Tibial nerve (tissue), 4 donors: ENCODE measurements around the gene TGFB1. TPM values are rescaled to one million over a fixed set of nuclear protein-coding genes. Genes with fewer than 3 reads are reported as not detected.

Experiments
- DNase-seq, 2 donors: peaks; one replicate each; pipeline ENCODE4 v3.0.0-alpha.2; 2019; ENCODE audit warnings: low spot score in 2 of 2
- H3K27ac ChIP-seq, 4 donors: fragments of 200-600 bp; sonication (generic) in 3 of 4; one replicate each; pipeline ENCODE4 v1.5.1; 2017 to 2019; ENCODE audit warnings: mild to moderate bottlenecking in 1 of 4
- H3K27me3 ChIP-seq, 2 donors: fragments of 200-600 bp; sonication (generic) in 1 of 2; one replicate each; pipeline versions ENCODE4 v1.5.1 to v1.6.0; 2017 to 2019
- H3K36me3 ChIP-seq, 3 donors: fragments of 200-600 bp; sonication (generic); one replicate each; pipeline ENCODE4 v1.5.1; 2018 to 2019
- H3K4me1 ChIP-seq, 4 donors: fragments of 200-600 bp; sonication (generic) in 3 of 4; one replicate each; pipeline ENCODE4 v1.5.1; 2017 to 2019
- H3K4me3 ChIP-seq, 4 donors: fragments of 200-600 bp; sonication (generic) in 3 of 4; one replicate each; pipeline ENCODE4 v1.5.1; 2017 to 2019; ENCODE audit warnings: mild to moderate bottlenecking in 1 of 4, moderate library complexity in 1 of 4
- H3K9me3 ChIP-seq, 4 donors: fragments of 200-600 bp; sonication (generic) in 3 of 4; one replicate each; pipeline ENCODE4 v1.5.1; 2017 to 2019
- EP300 ChIP-seq, 2 donors: sonication (generic); formaldehyde crosslinking; IDR thresholded peaks; one replicate each; pipeline ENCODE4 v1.6.1; 2017; ENCODE audit warnings: antibody characterized with exemption in 2 of 2, mild to moderate bottlenecking in 1 of 2
- POLR2A ChIP-seq, 2 donors: fragments of 450-650 bp; IDR thresholded peaks; one replicate each; pipeline ENCODE4 v1.6.1; 2017; ENCODE audit warnings: antibody characterized with exemption in 2 of 2, mild to moderate bottlenecking in 2 of 2, moderate library complexity in 2 of 2
- WGBS, 2 donors: methylation state at CpG; one replicate each; pipeline ENCODE4 v1.1.5; 2018; 5-methylcytosine and 5-hydroxymethylcytosine counted together
- small RNA-seq: library from RNA; depleted of rRNA; stranded (forward); fragments of <200 nt; gene quantifications from one replicate; pipeline ENCODE3, GENCODE V24; 2016
- total RNA-seq, 4 donors: library from RNA; depleted of rRNA; stranded (reverse); fragments of >200 nt; gene quantifications; one replicate each; pipeline ENCODE4 v1.1.0, GENCODE V29; 2016
- TF ChIP-seq, protein P1 (sequence below), 5 experiments: fragments of 200-600 bp in 3 of 5; fragments of 450-650 bp in 2 of 5; sonication (generic) in 3 of 5; IDR thresholded peaks; one replicate each; pipeline ENCODE4 v1.5.1; 2016 to 2019; ENCODE audit warnings: antibody characterized with exemption in 5 of 5, mild to moderate bottlenecking in 3 of 5, moderate library complexity in 2 of 5

The TGFB1 gene
- total RNA-seq, 4 donors from 2014 or later = 14.6 to 31.8 (median 23.9) TPM

GRCh38 chr19:41288673-41289530, 64.8 kb downstream of the TGFB1 start:
- no peak for TF ChIP-seq EP300 (IDR thresholded peaks at IDR 0.05)
- TF ChIP-seq POLR2A (IDR thresholded peaks at IDR 0.05) = no peak
- TF ChIP-seq, protein P1, sequence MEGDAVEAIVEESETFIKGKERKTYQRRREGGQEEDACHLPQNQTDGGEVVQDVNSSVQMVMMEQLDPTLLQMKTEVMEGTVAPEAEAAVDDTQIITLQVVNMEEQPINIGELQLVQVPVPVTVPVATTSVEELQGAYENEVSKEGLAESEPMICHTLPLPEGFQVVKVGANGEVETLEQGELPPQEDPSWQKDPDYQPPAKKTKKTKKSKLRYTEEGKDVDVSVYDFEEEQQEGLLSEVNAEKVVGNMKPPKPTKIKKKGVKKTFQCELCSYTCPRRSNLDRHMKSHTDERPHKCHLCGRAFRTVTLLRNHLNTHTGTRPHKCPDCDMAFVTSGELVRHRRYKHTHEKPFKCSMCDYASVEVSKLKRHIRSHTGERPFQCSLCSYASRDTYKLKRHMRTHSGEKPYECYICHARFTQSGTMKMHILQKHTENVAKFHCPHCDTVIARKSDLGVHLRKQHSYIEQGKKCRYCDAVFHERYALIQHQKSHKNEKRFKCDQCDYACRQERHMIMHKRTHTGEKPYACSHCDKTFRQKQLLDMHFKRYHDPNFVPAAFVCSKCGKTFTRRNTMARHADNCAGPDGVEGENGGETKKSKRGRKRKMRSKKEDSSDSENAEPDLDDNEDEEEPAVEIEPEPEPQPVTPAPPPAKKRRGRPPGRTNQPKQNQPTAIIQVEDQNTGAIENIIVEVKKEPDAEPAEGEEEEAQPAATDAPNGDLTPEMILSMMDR (IDR thresholded peaks at IDR 0.05) = no peak
- peaks cover under 1 to 100% (median 47%) of the 10 kb centered on the region in 3 donors for H3K36me3 ChIP-seq
- 84 to 88% methylated on average over 3 of the region's 3 CpGs for WGBS, 2 donors
- no peak for DNase-seq
- no peaks in the 10 kb centered on the region for H3K27me3 ChIP-seq
- H3K27ac ChIP-seq = no peak overlapping the region
- H3K9me3 ChIP-seq = no peaks in the 10 kb centered on the region
- no peaks in the 10 kb centered on the region for H3K4me1 ChIP-seq
- no peak overlapping the region for H3K4me3 ChIP-seq

Small RNA genes within 50 kb of the gene (small RNA-seq; reads per million reads assigned to genes)
- gene RN7SL34P = not detected

Other genes with a start within 250 kb of the TGFB1 start
- not detected for gene CYP2F1, start 239.5 kb downstream of the TGFB1 start, total RNA-seq
- gene CYP2S1, start 160.7 kb downstream of the TGFB1 start, total RNA-seq = 1 to 10 TPM in 1 of 4 donors, under 1 TPM in 3; 0.42 to 1.4 (median 0.63) TPM
- 100 to 1,000 TPM in 1 of 4 donors, 10 to 100 TPM in 3; 72.0 to 110 (median 88.5) TPM for gene AXL, start 134.7 kb downstream of the TGFB1 start, total RNA-seq
- 100 to 1,000 TPM; 136 to 163 (median 146) TPM for gene HNRNPUL1, start 89.5 kb downstream of the TGFB1 start, total RNA-seq
- 10 to 100 TPM; 12.9 to 21.3 (median 15.0) TPM for gene CCDC97, start 43.8 kb downstream of the TGFB1 start, total RNA-seq
- 1 to 10 TPM in 3 of 4 donors, under 1 TPM in 1; 0.87 to 8.2 (median 3.6) TPM for gene B9D2, start 10.2 kb upstream of the TGFB1 start, total RNA-seq
- gene TMEM91, start 22.6 kb upstream of the TGFB1 start, total RNA-seq = 10 to 100 TPM; 20.3 to 50.8 (median 31.5) TPM
- 10 to 100 TPM; 14.0 to 21.3 (median 19.8) TPM for gene EXOSC5, start 43.4 kb upstream of the TGFB1 start, total RNA-seq
- gene BCKDHA, start 43.9 kb upstream of the TGFB1 start, total RNA-seq = 10 to 100 TPM; 48.6 to 61.4 (median 54.2) TPM
- 1 to 10 TPM; 3.8 to 9.0 (median 5.7) TPM for gene B3GNT8, start 73.5 kb upstream of the TGFB1 start, total RNA-seq
- gene DMAC2, start 86.0 kb upstream of the TGFB1 start, total RNA-seq = 10 to 100 TPM; 28.8 to 38.7 (median 35.7) TPM
- not detected for gene ERICH4, start 89.2 kb upstream of the TGFB1 start, total RNA-seq
- gene CEACAM21, start 222.2 kb upstream of the TGFB1 start, total RNA-seq = 1 to 10 TPM in 1 of 4 donors, under 1 TPM in 2, not detected in 1; 0.60 to 2.2 (median 0.87) TPM